Measurements from ENCODE around the gene RFX4. TPM values are rescaled to one million over a fixed set of nuclear protein-coding genes. Genes with fewer than 3 reads are reported as not detected.
"Not testable (repeated sequence)": the region's sequence is repeated elsewhere in the genome, so short reads cannot be mapped to it uniquely, and the experiment has no call there.

The RFX4 gene
- polyA plus RNA-seq, 12 donors, result 0.07 to 0.57 (median 0.25) TPM; not detected in 4

DNA sequence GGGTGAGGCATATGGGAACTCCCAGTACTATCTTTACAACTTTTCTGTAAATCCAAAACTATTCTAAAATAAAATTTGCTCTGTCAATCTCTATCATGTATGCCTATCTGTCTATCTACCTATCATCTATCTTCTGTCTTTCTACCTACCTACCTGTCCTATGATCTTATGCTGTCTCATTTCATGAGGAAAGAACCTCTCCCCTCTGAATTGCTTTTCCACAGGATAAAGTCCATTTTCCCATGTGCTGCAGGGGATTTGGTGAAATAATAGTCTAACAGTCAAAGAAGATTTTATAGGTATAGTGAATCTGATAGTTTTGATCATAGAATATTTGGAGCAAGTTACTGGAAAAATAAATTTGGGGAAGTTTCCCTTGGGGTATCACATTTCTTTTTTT is 104.9 kb downstream of the RFX4 start:
- DNase-seq, result no peak

DNA sequence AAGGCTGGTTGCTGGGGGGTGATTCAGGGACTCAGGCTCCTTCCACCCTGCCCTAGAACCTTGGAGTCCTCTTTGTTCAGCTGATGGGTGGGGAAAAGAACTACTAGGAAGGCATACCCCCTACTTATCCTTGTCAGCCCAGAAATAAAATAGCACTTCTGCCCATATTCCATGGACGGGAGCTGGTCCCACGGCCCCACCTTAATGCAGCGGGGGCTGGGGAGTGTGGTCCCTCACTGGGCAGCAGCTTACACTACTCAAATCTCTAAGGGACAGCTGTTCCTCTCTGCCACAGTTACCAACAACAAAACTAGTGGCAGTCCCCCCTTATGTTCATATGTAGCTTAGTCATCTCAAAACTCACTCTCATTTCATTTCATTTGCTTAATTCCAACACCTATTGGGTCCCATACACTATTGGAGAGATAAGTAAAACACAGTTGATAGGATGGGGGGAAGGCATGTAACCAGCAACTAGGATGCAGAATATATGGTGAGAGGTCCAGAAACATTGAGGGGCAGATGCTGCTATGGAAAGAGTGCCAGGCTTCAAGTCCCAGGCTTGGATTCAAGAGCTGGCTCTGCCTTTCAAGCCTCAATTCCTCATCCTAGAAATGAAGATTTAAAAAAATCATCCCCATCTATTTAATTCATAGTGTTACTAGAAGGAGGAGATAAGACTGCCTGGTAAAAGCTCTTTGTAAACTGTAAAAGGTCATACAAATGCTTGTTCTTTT is 107.9 kb downstream of the RFX4 start:
- no peak for DNase-seq

DNA sequence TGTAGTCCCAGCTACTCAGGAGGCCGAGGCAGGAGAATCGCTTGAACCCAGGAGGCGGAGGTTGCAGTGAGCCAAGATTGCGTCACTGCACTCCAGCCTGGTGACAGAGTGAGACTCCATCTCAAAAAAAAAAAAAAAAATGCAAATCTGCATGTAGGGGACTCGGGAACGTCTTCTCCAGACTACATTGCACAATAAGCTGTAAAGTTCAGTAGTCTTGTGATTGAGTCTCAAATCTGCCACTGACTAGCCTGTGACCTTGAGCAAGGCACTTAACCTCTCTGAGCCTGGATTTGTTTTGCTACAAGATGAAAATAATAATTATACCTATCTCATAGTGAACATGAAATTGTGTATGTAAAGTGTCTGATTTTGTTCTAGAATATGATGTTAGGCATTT is 109.2 kb downstream of the RFX4 start:
- not testable (repeated sequence) for DNase-seq

DNA sequence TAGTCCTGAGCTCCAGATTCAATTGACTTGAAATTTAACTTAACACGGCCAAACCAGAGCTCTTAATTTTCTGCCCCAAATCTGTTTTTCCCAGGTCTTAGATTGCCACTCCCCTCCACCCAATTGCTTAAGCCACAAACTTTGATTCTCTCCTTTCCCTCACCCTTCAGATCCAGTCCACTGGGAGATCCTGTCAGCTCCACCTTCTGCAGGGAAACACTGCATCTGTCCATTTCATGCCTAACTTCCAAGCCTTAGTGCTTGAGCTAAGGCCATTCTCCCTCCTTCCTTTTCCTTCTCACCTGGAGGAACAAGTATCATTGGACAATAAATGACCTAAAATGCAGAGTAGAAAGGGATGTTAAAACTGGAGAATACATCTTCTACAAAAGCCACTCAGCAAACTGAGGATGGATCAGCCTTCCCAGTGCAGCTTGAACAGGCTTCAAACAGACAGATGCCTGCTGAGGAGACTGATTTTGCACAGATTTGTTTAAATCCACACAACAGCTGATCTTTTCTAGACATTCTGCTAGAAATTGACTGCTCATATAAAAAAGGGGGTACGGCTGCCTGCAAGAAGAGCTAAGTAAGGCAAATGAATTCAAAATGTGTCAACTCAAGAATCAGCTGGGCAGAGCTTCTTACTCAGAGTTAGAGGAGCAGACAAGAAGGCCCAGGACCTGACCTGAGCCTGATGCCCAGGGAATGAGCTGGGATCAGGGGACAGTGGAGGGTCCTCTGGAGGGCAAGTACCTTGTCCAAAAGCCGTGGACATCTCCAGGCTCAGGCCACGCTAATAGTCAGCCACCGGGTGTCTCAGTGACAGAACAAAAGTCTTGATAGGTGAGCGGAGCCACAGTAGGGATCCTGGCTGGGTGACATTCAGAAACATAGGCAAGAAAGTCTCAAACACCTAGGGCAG is 110.4 kb downstream of the RFX4 start:
- DNase-seq, result no peak

DNA sequence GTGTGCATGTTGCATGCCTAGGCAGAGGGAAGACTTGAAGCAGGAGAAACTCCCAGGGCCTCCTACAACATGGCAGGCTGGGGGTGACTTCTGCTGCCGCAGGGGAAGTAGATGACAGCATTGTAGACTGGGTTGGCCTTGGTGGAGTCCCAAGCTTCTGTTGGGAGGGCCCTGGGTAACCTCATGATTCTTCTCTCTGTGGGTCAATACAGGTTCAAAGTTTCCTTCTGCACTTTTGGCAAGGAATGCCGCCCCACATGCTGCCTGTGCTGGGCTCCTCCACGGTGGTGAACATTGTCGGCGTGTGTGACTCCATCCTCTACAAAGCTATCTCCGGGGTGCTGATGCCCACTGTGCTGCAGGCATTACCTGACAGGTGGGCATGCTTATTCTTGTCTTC is 113.3 kb downstream of the RFX4 start:
- no peak for DNase-seq

DNA sequence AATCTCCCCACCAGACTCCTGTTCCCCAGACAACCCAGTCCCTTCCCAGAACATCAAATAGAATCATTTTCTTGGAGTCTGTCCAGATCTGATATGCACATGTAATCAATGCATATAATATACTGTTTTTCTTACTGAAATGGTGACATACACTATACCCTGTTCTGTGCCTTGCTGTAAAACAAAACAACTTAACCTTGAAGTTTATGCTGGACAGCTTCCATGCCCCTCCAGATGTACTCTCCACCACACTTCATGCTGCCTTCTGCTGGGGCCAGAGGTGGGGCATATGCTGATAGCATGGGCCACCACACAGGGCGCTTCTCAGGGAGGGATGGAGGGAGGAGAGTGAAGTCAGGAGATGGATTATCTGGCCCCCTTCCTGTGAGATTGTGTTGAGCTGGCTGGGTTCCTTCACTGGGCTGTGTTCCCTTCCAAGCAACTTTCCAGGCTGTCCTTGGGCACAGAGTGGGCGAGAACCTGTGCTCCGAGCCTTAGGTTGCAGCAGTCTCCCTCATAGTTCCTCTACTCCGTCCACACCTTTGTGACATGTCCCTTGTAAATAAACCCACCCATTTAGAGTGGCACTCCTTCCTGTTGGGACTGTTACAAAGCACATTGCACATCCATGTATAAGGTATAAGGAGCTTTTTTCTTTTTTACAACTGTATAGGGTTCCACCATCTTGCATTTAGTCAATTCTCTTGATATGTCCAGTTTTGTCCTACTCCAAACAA is 114.0 kb downstream of the RFX4 start:
- no peak for DNase-seq

DNA sequence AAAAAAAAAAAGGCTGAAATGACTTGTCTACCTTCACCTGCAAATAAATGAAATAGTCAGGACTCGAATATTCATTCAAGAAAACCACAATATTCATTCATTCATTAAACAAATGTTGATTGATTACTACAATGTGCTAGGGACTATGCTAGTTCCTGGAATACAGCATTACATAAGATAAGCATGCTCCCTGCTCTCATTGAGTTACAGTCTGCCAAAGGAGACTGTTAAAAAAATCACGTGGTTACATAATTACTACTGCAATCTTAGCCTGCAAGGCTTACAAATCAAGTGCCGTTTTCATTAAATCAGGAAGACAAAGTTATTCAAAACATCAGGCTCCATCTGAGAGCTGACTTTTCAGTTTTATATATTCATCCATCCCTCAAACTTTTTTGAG is 121.3 kb downstream of the RFX4 start:
- no peak for DNase-seq

DNA sequence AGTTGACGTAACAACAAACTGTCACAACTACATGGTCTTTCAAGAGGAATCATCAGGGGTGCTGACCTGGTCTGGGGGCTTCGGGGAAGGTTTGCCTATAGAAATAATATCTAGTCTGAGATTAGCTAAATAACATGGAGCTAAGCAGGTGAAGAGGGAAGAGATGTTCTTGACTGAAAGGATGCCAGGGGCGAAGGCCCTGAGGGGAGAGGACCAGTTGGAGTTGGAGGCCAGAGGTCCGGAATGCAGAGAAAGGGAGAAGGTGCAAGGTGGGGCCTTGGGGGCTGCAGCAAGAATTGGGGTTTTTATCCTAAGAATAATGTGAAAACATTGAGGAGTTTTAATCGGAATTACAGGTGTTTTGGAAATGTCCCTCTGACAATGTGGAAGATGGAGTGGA is 123.2 kb downstream of the RFX4 start:
- no peak for DNase-seq

DNA sequence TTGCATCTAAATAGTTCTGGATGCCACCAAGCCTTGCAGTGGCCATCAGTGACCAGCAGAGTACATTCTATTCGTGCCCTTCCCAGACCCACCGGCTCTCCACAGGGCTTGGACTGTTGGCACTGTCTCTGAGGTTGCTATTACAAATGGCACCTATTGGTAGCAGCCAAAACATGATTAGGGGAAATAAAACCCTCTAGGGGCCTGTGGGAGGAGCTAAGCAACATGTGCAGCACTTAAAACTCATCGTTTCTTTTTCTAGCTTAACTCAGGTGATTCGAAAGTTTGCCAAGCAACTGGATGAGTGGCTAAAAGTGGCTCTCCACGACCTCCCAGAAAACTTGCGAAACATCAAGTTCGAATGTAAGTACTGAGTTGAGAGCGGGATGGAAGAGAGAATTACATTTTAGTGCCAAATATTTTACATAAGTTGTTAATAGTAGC is 126.3 kb downstream of the RFX4 start:
- no peak for DNase-seq

DNA sequence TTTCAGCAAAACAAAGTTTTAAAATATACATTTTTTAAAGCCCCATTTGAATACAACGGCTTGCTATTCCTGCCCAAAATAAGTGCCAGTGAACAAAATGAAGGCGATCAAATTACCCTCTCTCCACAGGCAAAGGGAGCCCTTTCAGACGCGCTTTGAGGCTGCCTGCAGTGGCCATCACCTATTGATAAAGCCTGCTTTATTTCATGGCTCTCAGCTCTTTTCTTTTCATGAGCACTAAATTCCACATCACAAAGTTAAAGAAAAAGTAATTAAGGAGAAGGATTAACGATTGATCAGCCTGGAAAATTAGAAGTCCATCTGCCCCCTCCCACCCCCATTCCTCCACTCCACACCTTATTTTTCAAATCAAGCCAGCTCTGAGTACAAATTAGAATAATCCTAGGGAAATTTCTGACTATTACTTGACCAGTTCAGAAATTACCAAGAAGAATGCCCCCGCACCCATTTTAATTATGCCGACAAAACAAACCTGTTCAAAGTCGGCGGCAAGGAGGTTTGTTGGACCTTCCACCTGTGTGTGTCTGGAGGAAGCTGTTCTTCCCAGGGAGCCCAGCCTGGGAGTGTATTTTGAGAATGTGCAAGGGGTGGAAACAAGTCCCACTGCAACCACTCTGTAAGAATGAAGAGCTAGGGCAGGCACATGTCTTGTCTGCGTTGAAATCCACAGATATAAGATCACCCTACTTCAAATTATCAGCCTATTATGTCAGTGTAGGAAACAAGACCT is 127.5 kb downstream of the RFX4 start:
- DNase-seq, result no peak

DNA sequence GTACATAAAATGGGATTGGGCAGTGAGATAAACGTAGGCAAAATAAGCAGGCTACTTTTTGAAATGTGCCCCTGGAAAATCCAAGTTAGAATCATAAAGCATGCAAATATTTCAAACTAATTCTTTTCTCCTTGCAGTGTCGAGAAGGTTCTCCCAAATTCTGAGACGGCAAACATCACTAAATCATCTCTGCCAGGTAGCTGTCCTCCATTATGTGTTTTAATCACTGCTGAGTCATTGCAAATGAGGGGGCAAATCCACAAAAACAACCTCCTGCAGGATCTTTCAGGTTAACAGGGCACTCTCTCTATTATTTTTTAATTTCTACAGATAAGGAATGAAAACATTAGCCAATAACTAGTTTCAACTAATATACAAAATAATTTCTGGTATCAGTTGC is 128.5 kb downstream of the RFX4 start:
- no peak for DNase-seq

DNA sequence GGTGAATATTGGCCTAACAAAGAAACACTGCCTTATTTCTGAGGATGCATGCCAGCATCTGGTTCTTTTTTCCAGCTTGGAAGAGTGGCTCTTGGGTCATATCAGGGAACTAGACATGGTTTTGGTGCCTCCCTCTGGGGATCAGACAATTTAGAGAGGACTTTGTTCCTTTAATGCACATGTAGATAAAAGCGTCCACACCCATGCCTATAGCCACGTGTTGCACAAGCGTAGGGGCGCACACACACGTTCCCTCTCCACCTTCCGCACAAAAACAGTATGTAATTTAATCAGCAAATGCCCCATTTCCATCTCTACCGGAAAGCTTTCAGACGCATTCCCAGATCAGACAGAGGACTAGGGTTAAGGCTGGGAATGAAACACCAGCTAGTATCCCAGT is 130.0 kb downstream of the RFX4 start:
- DNase-seq, result no peak

DNA sequence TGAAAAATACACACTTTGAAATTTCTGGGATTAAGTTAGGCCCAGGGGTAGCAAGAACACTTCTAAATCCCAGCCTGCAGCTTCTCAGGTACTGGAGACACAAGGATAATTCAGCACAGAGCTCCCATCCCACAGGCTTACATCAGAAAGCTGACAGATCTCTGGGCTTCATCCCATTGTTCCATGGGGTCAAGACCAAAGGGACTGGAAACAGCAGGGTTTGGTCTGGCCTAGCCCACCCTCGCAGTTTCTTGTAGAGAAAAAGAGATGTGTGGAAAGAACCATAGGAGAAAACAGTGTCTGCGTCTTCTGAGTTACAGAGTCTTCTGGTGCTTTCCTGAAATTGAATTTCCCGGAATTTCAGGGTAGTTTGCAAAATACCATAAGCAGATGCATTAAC is 132.1 kb downstream of the RFX4 start:
- DNase-seq, result no peak

DNA sequence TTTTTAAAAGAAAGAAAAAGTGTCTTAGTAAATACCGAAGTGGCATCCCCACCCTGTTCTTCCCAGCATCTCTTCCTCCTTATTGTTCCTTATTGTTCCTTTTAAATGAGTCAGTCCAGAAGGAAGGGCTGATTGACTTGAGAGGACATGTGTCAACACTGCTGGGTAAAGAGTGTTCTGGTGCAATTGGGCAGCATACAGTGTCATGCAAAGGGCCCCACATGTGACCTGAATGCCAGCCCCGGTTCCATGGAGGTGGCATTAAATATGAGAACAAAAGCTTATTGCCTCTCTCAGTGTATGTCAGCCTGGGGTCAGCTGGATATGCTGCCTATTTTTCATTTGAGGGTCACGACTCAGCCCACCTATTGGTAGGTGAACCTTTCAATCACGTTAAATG is 132.8 kb downstream of the RFX4 start:
- no peak for DNase-seq

DNA sequence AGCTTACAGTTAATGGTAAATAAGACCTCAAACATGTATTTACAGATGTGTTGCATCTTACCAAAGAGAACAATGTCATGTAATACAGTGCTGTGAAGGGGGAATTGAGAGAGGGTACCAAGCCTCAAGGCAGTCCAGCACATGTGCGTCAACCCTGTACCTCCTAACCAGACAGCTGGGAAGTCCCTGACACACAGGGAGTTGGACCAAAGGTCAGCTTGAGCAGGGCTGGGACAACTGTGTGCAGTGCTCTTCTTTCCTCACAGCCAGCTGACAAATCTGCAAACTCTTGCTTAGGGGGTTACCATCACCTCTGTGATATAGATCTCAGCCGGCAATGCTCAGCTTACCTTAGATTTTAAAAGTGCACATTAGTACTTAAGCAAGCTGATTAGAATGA is 134.9 kb downstream of the RFX4 start:
- no peak for DNase-seq

DNA sequence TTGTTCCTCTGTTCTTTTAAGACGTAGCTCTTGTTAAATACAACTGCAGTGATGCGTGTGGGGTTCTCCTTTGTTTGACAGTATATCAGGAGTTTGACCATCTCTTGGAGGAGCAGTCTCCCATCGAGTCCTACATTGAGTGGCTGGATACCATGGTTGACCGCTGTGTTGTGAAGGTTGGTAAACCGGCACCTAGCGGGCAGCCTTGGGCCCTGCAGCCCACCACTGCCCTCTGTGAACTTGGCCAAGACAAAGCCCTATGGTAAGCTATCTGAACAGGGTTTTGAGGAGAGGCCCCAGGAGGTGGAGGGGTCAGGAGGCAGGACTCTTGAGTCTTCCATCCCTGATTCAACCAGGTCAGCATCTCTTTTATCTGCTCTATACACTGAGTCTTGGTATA is 137.1 kb downstream of the RFX4 start:
- no peak for DNase-seq

DNA sequence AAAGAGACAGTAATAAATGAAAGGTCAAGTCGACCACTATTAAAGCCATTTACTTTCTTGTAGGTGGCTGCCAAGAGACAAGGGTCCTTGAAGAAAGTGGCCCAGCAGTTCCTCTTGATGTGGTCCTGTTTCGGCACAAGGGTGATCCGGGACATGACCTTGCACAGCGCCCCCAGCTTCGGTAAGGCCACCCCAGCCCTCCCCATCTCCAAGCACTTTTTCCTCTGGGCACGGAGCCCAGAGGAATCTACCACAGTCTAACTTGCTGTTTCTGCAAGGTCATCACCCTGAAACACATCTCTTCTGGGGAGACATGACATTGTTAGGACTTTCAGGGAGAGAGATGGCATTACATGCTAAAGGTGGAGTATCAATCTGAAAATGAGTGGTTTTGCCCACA is 137.9 kb downstream of the RFX4 start:
- DNase-seq, result no peak

DNA sequence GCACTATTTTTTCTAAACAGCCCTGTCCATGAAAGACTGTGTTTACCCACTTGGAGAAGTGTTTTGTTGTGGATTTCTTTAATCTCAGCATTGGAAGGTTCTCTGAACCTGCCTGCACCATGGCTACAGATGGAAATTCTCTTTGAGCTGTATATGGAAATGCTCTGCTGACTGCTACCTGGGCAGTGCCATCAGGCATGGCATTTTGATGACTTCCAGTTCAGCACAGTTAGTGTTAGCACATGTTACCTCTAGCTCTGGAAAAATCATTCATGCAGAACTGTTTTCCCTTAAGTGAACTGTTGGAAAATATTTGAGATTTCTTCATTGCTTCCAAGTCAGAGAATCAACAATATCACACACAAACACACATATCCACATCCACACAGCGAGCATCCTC is 139.1 kb downstream of the RFX4 start:
- no peak for DNase-seq

DNA sequence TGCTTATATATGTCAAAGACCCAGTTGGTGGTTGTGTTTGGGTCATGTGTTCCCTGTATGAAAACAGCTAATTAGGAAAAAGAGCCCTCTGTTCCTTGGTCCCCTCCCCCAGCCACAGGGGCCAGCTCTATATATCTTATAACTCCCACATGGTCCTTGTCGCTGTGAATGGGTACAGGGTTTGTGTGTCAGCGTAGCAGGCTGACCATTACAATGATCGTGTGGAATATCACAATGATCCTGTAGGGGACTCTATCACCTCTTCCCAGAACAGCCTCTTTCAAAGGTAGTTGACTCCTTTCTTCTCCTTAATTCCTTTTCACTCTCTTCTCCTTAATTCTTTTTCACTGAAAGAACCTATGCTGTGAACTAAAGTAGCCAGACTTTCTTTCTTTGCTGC is 140.0 kb downstream of the RFX4 start:
- DNase-seq, result no peak

DNA sequence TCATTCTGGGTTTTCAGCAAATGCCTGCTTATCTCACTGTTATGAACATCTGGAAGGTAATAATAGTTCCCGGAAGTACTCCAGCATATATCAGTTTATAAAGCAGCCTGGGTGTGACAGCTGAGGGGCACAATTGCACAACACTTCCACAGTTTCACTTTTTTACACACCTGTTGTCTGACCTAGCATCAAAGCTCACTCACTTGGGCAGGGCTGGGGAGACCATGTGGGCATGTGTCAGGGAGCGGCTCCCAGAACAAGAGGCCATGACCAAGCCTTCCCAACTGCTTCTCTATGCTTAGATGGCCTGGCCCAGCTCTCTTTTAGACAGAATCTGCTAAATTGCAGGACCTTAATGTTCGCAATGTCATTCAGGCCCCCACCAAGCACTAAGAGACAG is 140.6 kb downstream of the RFX4 start:
- DNase-seq, result no peak

DNA sequence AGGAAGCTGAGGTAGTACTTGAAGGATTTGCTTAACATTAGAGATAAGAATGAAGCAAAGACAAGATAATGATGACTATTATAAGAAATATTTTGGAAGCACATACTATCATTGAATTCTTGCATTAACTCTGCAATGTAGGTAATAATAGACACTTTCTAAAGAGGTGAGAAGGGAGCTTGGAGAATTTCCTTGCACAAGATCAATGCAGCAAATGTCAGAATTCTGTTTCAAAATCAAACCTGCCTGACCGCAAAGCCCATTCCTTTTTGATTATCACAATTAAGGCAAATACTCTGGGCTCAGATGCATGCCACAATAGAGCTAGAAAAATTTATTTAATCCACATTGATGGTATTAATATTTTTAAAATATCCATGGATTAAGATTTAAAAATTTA is 141.3 kb downstream of the RFX4 start:
- DNase-seq, result no peak

DNA sequence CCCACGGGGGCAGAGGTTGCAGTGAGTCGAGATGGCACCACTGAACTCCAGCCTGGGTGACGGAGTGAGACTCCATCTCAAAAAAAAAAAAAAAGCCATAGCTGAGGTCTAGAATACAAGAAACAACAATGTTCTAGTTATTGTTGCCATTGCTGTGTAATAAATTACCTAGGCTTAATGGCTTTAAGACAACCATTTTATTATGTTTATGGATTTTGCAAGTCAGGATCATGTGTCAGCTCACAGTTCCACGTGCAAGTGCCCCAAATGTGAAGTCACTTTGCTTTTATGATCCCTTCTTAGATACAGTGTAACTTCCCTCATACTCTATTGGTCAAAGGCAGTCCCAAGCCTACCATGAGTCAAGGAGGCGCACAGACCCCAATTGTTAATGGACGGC is 142.1 kb downstream of the RFX4 start:
- no peak for DNase-seq

All from muscle of arm (tissue), 12 donors.